ENCODE data around the gene GAN.

Gene GAN

GRCh38 chr16:81314603-81315270 is at the start of gene GAN:
GAN (plus strand) TSS chr16:81314962; CDS start chr16:81315114, 152 bp downstream.
- DNase-seq (ENCODE audit: low spot score), result peak; percentile 95

GRCh38 chr16:81265052-81265451 is 49.7 kb upstream of the GAN start:
- DNase-seq (ENCODE audit: low spot score), result no peak

GRCh38 chr16:81265658-81266451 is 48.9 kb upstream of the GAN start:
- no peak for DNase-seq (ENCODE audit: low spot score)

GRCh38 chr16:81266680-81267095 is 48.1 kb upstream of the GAN start:
- no peak for DNase-seq (ENCODE audit: low spot score)

- DNase-seq (ENCODE audit: low spot score), result no peak
These were observed 46.3 kb upstream of the GAN start for GRCh38 chr16:81268509-81268908.

- no peak for DNase-seq (ENCODE audit: low spot score)
These were observed 41.4 kb upstream of the GAN start for GRCh38 chr16:81273223-81273950.

GRCh38 chr16:81275064-81275532 is 39.7 kb upstream of the GAN start:
- no peak for DNase-seq (ENCODE audit: low spot score)

GRCh38 chr16:81275795-81276194 is 39.0 kb upstream of the GAN start:
- DNase-seq (ENCODE audit: low spot score), result no peak

GRCh38 chr16:81276323-81276722 is 38.4 kb upstream of the GAN start:
- DNase-seq (ENCODE audit: low spot score), result no peak

- no peak for DNase-seq (ENCODE audit: low spot score)
These were observed 37.2 kb upstream of the GAN start for GRCh38 chr16:81277541-81278080.

- no peak for DNase-seq (ENCODE audit: low spot score)
These were observed 36.2 kb upstream of the GAN start for GRCh38 chr16:81278526-81278925.

GRCh38 chr16:81279392-81279791 is 35.4 kb upstream of the GAN start:
- no peak for DNase-seq (ENCODE audit: low spot score)

GRCh38 chr16:81280393-81280792 is 34.4 kb upstream of the GAN start:
- no peak for DNase-seq (ENCODE audit: low spot score)

GRCh38 chr16:81283044-81283443 is 31.7 kb upstream of the GAN start:
- DNase-seq (ENCODE audit: low spot score), result no peak

- no peak for DNase-seq (ENCODE audit: low spot score)
These were observed 29.7 kb upstream of the GAN start for GRCh38 chr16:81284995-81285600.

GRCh38 chr16:81286190-81286589 is 28.6 kb upstream of the GAN start:
- no peak for DNase-seq (ENCODE audit: low spot score)

- DNase-seq (ENCODE audit: low spot score), result no peak
These were observed 23.6 kb upstream of the GAN start for GRCh38 chr16:81291117-81291516.

- DNase-seq (ENCODE audit: low spot score), result no peak
These were observed 21.8 kb upstream of the GAN start for GRCh38 chr16:81292936-81293335.

GRCh38 chr16:81293909-81294802 is 20.6 kb upstream of the GAN start:
- DNase-seq (ENCODE audit: low spot score), result no peak

- no peak for DNase-seq (ENCODE audit: low spot score)
These were observed 18.1 kb upstream of the GAN start for GRCh38 chr16:81296631-81297030.

- DNase-seq (ENCODE audit: low spot score), result no peak
These were observed 7.0 kb upstream of the GAN start for GRCh38 chr16:81307770-81308169.
